Esophagus (tissue), 2 donors: ENCODE results near the gene SLITRK1. TPM values are rescaled to one million over a fixed set of nuclear protein-coding genes. Genes with fewer than 3 reads are reported as not detected.

Experiments used
- H3K27ac ChIP-seq, 2 donors: one replicate each; pipeline ENCODE4 v1.5.1; 2013; ENCODE audit warnings: low read depth in 2 of 2, mild to moderate bottlenecking in 2 of 2, inconsistent platforms in 1 of 2, low read length in 1 of 2, moderate library complexity in 1 of 2
- H3K27me3 ChIP-seq, 2 donors: one replicate each; pipeline ENCODE4 v1.6.1; 2013; ENCODE audit warnings: low read length in 2 of 2, control low read depth in 1 of 2, mild to moderate bottlenecking in 1 of 2; ENCODE audit not compliant: insufficient read depth in 2 of 2, control insufficient read depth in 1 of 2
- H3K36me3 ChIP-seq, 2 donors: one replicate each; pipeline ENCODE4 v1.6.1; 2013; ENCODE audit warnings: low read length in 1 of 2; ENCODE audit not compliant: control insufficient read depth in 2 of 2, insufficient read depth in 2 of 2
- H3K4me1 ChIP-seq, 2 donors: one replicate each; pipeline ENCODE4 v1.6.1; 2013; ENCODE audit warnings: low read length in 1 of 2; ENCODE audit not compliant: control insufficient read depth in 2 of 2, insufficient read depth in 2 of 2
- H3K4me3 ChIP-seq, 2 donors: one replicate each; pipeline ENCODE4 v1.5.1; 2013; ENCODE audit warnings: low read length in 2 of 2, mild to moderate bottlenecking in 2 of 2, low read depth in 1 of 2, moderate library complexity in 1 of 2
- H3K9me3 ChIP-seq, 2 donors: one replicate each; pipeline ENCODE4 v1.6.1; 2013; ENCODE audit warnings: mild to moderate bottlenecking in 2 of 2, low read depth in 1 of 2, low read length in 1 of 2, moderate library complexity in 1 of 2; ENCODE audit not compliant: control insufficient read depth in 2 of 2, insufficient read depth in 1 of 2
- WGBS, 2 donors: extraction: QIAGEN DNeasy Blood & Tissue Kit; methylation state at CpG; one replicate each; pipeline ENCODE4 v1.1.7; 2013; 5-methylcytosine and 5-hydroxymethylcytosine counted together
- polyA plus RNA-seq, 2 donors: library from polyadenylated mRNA; stranded (reverse); fragments of 200-250 nt; gene quantifications; one replicate each; pipeline ENCODE4 v1.2.3, GENCODE V29; 2013
- donor health status: healthy with polysubstance abuse.
- donor health status: Bipolar disorder and iron deficiency.

SLITRK1 gene
- polyA plus RNA-seq, 2 donors: not detected

GRCh38 chr13:83890358-83890757 is 8.1 kb upstream of the SLITRK1 start:
- WGBS, 2 donors: 87 to 94% methylated on average over 3 of the region's 3 CpGs
- Histone ChIP-seq H3K9me3 (no peaks in the 10 kb centered on the region), H3K4me3 (no peak overlapping the region), H3K27ac (no peak overlapping the region), H3K4me1 (no peaks in the 10 kb centered on the region), H3K36me3 (no peaks in the 10 kb centered on the region), H3K27me3 (no peaks in the 10 kb centered on the region)

GRCh38 chr13:83884141-83884540 is 1.9 kb upstream of the SLITRK1 start:
- Histone ChIP-seq H3K36me3 (no peaks in the 10 kb centered on the region), H3K4me1 (peaks cover 2 to 4% of the 10 kb centered on the region in 2 donors), H3K27me3 (peaks cover 3 to 15% of the 10 kb centered on the region in 2 donors), H3K4me3 (no peak overlapping the region), H3K27ac (no peak overlapping the region), H3K9me3 (no peaks in the 10 kb centered on the region)

GRCh38 chr13:83883061-83883523 is 818 bp upstream of the SLITRK1 start:
- Histone ChIP-seq H3K4me3 (no peak overlapping the region), H3K4me1 (peaks cover 2 to 4% of the 10 kb centered on the region in 2 donors), H3K27ac (no peak overlapping the region), H3K9me3 (no peaks in the 10 kb centered on the region), H3K27me3 (peaks cover 3 to 15% of the 10 kb centered on the region in 2 donors), H3K36me3 (no peaks in the 10 kb centered on the region)
- 15 to 23% methylated on average over 14 of the region's 14 CpGs for WGBS, 2 donors

GRCh38 chr13:83882606-83882959 is 309 bp upstream of the SLITRK1 start:
- no peaks in the 10 kb centered on the region for H3K9me3 ChIP-seq
- H3K4me3 ChIP-seq: no peak overlapping the region
- H3K27me3 ChIP-seq: peaks cover 3 to 15% of the 10 kb centered on the region in 2 donors
- no peak overlapping the region for H3K27ac ChIP-seq
- H3K36me3 ChIP-seq: no peaks in the 10 kb centered on the region
- H3K4me1 ChIP-seq: peaks cover 2 to 4% of the 10 kb centered on the region in 2 donors
- WGBS, 2 donors: 15 to 18% methylated on average over 9 of the region's 9 CpGs

- H3K9me3 ChIP-seq: no peaks in the 10 kb centered on the region
- peaks cover 3 to 15% of the 10 kb centered on the region in 2 donors for H3K27me3 ChIP-seq
- peaks cover 2 to 4% of the 10 kb centered on the region in 2 donors for H3K4me1 ChIP-seq
- H3K27ac ChIP-seq: no peak overlapping the region
- 4 to 5% methylated on average over 19 of the region's 19 CpGs for WGBS, 2 donors
- H3K4me3 ChIP-seq: no peak overlapping the region
- H3K36me3 ChIP-seq: no peaks in the 10 kb centered on the region
These were observed 1.1 kb downstream of the SLITRK1 start for GRCh38 chr13:83881140-83881684.

GRCh38 chr13:83880275-83881139 is 1.8 kb downstream of the SLITRK1 start:
- H3K9me3 ChIP-seq: no peaks in the 10 kb centered on the region
- WGBS, 2 donors: 8 to 10% methylated on average over 26 of the region's 26 CpGs
- H3K27ac ChIP-seq: no peak overlapping the region
- no peaks in the 10 kb centered on the region for H3K36me3 ChIP-seq
- peaks cover 3 to 15% of the 10 kb centered on the region in 2 donors for H3K27me3 ChIP-seq
- peaks cover 2 to 4% of the 10 kb centered on the region in 2 donors for H3K4me1 ChIP-seq
- no peak overlapping the region for H3K4me3 ChIP-seq

GRCh38 chr13:83879431-83880171 is 2.7 kb downstream of the SLITRK1 start:
- Histone ChIP-seq H3K9me3 (no peaks in the 10 kb centered on the region), H3K36me3 (no peaks in the 10 kb centered on the region), H3K4me3 (peak overlapping the region in 1 of 2 donors; percentile 16), H3K27ac (no peak overlapping the region), H3K27me3 (peaks cover 3 to 15% of the 10 kb centered on the region in 2 donors), H3K4me1 (peaks cover 2 to 4% of the 10 kb centered on the region in 2 donors)
- 8 to 13% methylated on average over 33 of the region's 33 CpGs for WGBS, 2 donors

GRCh38 chr13:83878691-83879430 is 3.4 kb downstream of the SLITRK1 start:
- peaks cover 0 to 15% of the 10 kb centered on the region in 2 donors for H3K27me3 ChIP-seq
- 20 to 25% methylated on average over 31 of the region's 31 CpGs for WGBS, 2 donors

More at GRCh38 chr13:83878691-83879430, 3.4 kb downstream of the SLITRK1 start:
- no peak overlapping the region for H3K4me3 ChIP-seq
- no peaks in the 10 kb centered on the region for H3K36me3 ChIP-seq
- H3K27ac ChIP-seq: no peak overlapping the region
- H3K9me3 ChIP-seq: no peaks in the 10 kb centered on the region
- peaks cover 2 to 4% of the 10 kb centered on the region in 2 donors for H3K4me1 ChIP-seq
